Common myeloid progenitor, CD34-positive (primary cell): ENCODE results near the gene PHC2.

Source experiments
- CTCF ChIA-PET: fragments of 350-600 bp; sonication (Branson Sonifier 250); formaldehyde crosslinking; loops from one replicate; lab custom pipeline; 2021; ENCODE audit warnings: antibody characterized with exemption; lab: Charles Lee
- POLR2A ChIA-PET: fragments of 350-600 bp; sonication (Branson Sonifier 250); formaldehyde crosslinking; loops from one replicate; lab custom pipeline; 2021; ENCODE audit warnings: antibody characterized with exemption; lab: Charles Lee
- DNase-seq, 3 donors: peaks; one replicate each; pipeline versions ENCODE4 v3.0.0 to v3.0.0-alpha.2; 2013
- H3K27ac ChIP-seq, 2 experiments: 1 replicate in 1 of 2; 2 replicates in 1 of 2; pipeline ENCODE4 v1.7.0; 2013; ENCODE audit warnings: inconsistent platforms in 2 of 2, low read length in 2 of 2, mild to moderate bottlenecking in 2 of 2, low read depth in 1 of 2, moderate library complexity in 1 of 2; ENCODE audit not compliant: severe bottlenecking in 2 of 2, insufficient read depth in 1 of 2, poor library complexity in 1 of 2
- H3K27me3 ChIP-seq, 5 experiments: replicated peaks in 2 of 5; 1 replicate in 3 of 5; 2 replicates in 2 of 5; pipeline versions ENCODE4 v1.6.1 to v1.7.0; 2013; ENCODE audit warnings: low read length in 4 of 5, mild to moderate bottlenecking in 2 of 5, moderate library complexity in 2 of 5, inconsistent platforms in 1 of 5; ENCODE audit not compliant: insufficient read depth in 5 of 5, control insufficient read depth in 4 of 5
- H3K36me3 ChIP-seq, 4 experiments: 1 replicate in 2 of 4; 2 replicates in 2 of 4; pipeline versions ENCODE4 v1.6.1 to v1.7.0; 2013; ENCODE audit warnings: low read length in 3 of 4, control low read depth in 1 of 4, mild to moderate bottlenecking in 1 of 4; ENCODE audit not compliant: control insufficient read depth in 4 of 4, insufficient read depth in 4 of 4
- H3K4me1 ChIP-seq, 4 experiments: 1 replicate in 3 of 4; 2 replicates in 1 of 4; pipeline versions ENCODE4 v1.6.1 to v1.7.1; 2013; ENCODE audit warnings: low read length in 3 of 4, mild to moderate bottlenecking in 3 of 4, control low read depth in 1 of 4, inconsistent platforms in 1 of 4, moderate library complexity in 1 of 4; ENCODE audit not compliant: control insufficient read depth in 4 of 4, insufficient read depth in 4 of 4; ENCODE audit errors: control extremely low read depth in 1 of 4
- H3K4me3 ChIP-seq, 7 experiments: 1 replicate in 4 of 7; 2 replicates in 3 of 7; pipeline versions ENCODE4 v1.5.1 to v1.7.0; 2013; ENCODE audit warnings: mild to moderate bottlenecking in 7 of 7, low read length in 6 of 7, moderate library complexity in 6 of 7, inconsistent platforms in 2 of 7, low read depth in 2 of 7, control low read depth in 1 of 7; ENCODE audit not compliant: insufficient read depth in 4 of 7, control insufficient read depth in 1 of 7; ENCODE audit errors: extremely low read depth in 1 of 7
- H3K9me3 ChIP-seq, 5 experiments: 1 replicate in 4 of 5; 2 replicates in 1 of 5; pipeline versions ENCODE4 v1.6.1 to v1.7.1; 2013; ENCODE audit warnings: low read length in 4 of 5, mild to moderate bottlenecking in 2 of 5, inconsistent platforms in 1 of 5, low read depth in 1 of 5, moderate library complexity in 1 of 5; ENCODE audit not compliant: control insufficient read depth in 4 of 5, insufficient read depth in 2 of 5; ENCODE audit errors: control extremely low read depth in 1 of 5
- WGBS: methylation state at CpG from one replicate; pipeline ENCODE4 v1.1.5; 2013; ENCODE audit not compliant: insufficient coverage; 5-methylcytosine and 5-hydroxymethylcytosine counted together

PHC2 gene

DNA sequence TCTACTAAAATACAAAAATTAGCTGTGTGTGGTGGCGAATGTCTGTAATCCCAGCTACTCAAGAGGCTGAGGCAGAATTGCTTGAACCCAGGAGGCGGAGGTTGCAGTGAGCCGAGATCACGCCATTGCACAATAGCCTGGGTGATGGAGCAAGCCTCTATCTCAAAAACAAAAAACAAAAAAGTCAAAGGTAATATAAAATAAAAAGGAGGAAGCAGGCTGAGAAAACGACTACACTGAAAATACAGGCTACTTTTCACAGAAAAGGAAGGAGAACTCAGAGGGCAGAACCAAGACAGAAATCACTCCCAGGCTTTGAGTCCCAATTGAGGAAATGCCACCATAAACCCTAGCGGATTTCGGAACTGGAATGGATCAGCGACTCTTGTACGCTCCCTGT is 104.1 kb downstream of the PHC2 start:
- Histone ChIP-seq H3K4me1 (peaks cover 0 to 3% (median 0%) of the 10 kb centered on the region in 4 experiments), H3K27ac (no peak overlapping the region), H3K4me3 (no peak overlapping the region), H3K9me3 (no peaks in the 10 kb centered on the region), H3K27me3 (no peaks in the 10 kb centered on the region), H3K36me3 (peaks cover 53 to 90% (median 74%) of the 10 kb centered on the region in 4 experiments)
- 85% methylated on average over 2 of the region's 9 CpGs for WGBS
- ChIA-PET POLR2A (no interaction called here), CTCF (no interaction called here)
- no peak for DNase-seq

DNA sequence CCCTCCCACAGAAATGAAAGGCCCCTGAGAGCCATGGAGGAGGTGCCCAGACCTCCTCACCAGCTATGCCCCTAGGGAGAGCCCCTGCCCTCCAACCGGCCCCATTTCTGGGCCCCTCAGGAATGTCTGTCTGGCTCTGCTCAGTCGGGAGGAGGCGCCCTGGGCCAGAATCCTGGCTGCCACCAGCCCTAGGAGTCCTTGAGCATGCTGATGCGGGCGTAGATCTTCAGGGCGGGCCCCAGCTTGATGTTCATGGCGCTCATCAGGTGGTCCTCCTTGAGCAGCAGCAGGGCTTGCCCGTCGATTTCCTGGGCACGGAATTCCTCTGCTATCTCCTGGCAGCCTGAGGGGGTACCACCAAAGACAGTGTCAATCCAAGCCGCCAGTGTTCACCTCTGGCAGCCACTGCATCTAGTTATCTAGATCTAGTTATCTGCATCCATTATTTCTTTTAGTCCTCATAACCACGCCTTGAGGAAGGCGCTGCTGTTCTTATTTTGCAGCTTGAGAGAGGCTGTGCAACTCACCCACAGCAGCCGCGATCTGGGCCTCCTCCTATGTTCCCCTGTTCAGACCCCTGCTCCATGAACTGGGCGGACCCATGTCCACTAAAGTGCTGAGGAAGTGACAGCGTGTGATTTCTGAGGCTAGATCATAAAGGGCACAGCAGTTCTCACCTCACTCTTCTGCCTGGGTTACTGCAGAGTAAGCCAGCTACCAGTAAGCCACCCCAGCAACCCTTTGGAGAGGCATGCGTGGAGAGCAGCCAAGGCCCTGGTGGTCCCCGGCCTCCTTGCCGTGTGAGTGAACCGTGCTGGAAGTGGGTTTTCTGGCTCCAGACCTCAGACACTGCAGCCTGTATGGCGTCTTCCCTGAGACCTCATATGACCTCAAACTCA is 106.0 kb downstream of the PHC2 start:
- Histone ChIP-seq H3K36me3 (peaks cover 41 to 72% (median 60%) of the 10 kb centered on the region in 4 experiments), H3K27ac (no peak overlapping the region), H3K9me3 (no peaks in the 10 kb centered on the region), H3K4me3 (no peak overlapping the region), H3K27me3 (no peaks in the 10 kb centered on the region), H3K4me1 (peaks cover 0 to 3% (median 0%) of the 10 kb centered on the region in 4 experiments)
- ChIA-PET POLR2A (no interaction called here), CTCF (interaction anchor here (2.3 kb wide), 1 partner anchor 29 kb away, joined by 7 read pairs; no protein-coding TSS in a partner anchor)
- DNase-seq, result no peak
- WGBS, result 94% methylated on average over 21 of the region's 22 CpGs

DNA sequence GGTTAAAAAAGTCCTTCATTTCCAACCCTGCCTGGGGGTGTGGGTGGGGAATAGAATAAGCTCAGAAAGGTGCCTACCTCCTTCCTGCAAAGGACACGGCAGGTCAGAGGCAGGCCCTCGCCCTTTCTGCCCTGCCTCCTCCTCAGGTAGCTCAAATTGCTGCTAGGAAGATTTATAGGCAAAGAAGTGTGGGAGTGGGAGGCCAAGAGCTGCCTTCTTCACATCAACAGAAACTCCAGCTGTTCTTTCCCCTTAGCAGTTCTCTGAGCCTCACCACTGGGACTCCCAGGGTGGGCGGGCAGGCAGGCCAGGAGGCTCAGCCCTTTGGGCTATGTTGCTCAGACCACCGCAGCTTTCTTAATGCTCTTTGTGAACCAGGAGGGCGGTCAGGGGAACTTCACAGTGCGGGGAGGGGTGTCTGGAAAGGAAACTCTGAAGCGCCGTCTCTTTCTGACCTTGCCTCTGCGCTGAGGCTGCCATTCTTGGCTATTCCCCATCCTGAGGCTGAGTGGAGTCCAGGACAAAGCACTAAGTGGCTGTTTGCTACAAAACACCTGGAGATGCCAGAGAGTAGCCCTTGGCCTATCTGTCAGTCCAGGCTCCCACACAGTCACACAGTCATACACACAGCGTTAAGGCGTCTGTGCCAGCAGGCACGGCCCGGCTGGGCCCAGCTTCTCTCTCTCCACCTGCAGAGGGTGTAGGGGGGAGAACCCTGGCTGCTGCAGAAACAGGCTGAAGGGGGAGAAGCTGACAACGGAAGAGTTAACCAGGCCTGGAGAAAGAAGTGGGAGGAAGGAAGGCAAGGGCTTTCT is 107.0 kb downstream of the PHC2 start:
- CTCF ChIA-PET, result interaction anchor here (1.0 to 2.3 kb wide), 3 partner anchors 26 to 41 kb away, joined by 3 to 7 read pairs (median 4); no protein-coding TSS in a partner anchor
- Histone ChIP-seq H3K36me3 (peaks cover 35 to 61% (median 50%) of the 10 kb centered on the region in 4 experiments), H3K4me1 (peaks cover 0 to 3% (median 0%) of the 10 kb centered on the region in 4 experiments), H3K4me3 (no peak overlapping the region), H3K9me3 (no peaks in the 10 kb centered on the region), H3K27ac (no peak overlapping the region), H3K27me3 (no peaks in the 10 kb centered on the region)
- DNase-seq, result no peak
- WGBS, result 90% methylated on average over 8 of the region's 14 CpGs
- POLR2A ChIA-PET, result interaction anchor here (0.5 kb wide), 1 partner anchor 45 kb away, joined by 3 read pairs; no protein-coding TSS in a partner anchor

DNA sequence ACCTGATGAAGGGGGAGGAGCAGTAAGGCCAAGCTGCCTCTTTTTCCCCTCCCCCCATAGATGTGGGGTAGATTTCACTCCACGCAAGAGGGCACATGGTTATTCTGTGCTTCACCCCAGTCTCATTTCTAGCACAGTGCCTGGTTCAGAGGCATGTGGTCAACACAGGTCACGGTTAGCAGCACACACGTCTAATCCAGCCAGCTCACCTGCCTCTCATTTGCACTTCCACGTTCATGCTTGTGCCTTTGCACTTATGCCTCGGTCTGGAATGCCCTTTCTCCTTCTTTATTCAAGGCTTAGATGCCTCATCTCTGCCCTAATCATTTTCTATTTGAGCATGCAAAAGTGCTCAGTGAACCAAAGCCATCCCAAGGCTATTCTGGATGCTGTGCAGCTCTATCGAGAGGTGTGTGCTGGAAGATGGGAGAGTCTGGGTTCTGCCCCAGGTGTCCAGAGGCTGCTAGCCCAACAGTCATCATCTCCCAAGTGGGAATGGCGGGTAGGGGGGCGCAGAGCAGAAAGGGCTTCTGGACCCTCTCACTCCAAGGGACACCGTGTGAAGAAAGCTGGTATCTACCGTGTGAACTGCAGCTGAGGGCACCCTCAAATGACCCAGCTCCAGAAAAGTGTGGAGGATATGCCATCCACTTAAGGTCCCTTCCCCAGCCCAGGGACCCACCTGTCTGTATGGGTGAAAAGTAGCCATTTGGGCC is 107.9 kb downstream of the PHC2 start:
- CTCF ChIA-PET, result interaction anchor here (1.0 to 2.3 kb wide), 3 partner anchors 25 to 42 kb away, joined by 3 to 7 read pairs (median 4); no protein-coding TSS in a partner anchor

DNA sequence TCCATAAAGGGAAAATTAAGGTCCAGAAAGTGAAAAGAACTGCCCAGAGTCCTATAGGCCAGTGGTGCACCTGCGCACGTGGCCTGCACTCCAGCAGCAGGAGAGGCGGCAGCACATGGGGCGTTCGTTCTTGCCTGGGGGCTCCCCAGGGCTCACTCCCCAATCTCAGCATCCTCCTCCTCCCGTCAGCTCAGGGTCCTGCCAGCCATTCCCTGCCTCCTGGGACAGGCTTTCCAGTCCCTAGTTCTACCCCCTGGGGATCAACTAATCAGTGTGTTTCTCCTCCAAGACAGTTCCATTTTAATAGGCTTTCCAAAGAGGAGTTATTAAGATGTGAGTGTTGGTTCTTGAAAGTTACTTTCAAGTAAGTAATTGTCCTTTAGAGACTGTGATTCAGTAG is 108.8 kb downstream of the PHC2 start:
- WGBS, result 96% methylated on average over 4 of the region's 6 CpGs
- peaks cover 21 to 44% (median 38%) of the 10 kb centered on the region in 4 experiments for H3K36me3 ChIP-seq
- no peak overlapping the region for H3K27ac ChIP-seq
- H3K27me3 ChIP-seq, result no peaks in the 10 kb centered on the region
- CTCF ChIA-PET, result no interaction called here
- H3K4me3 ChIP-seq, result no peak overlapping the region
- DNase-seq, result no peak
- peaks cover 0 to under 1% (median 0%) of the 10 kb centered on the region in 4 experiments for H3K4me1 ChIP-seq
- no peaks in the 10 kb centered on the region for H3K9me3 ChIP-seq
- POLR2A ChIA-PET, result no interaction called here

More for the DNA sequence above, 107.9 kb downstream of the PHC2 start:
- H3K36me3 ChIP-seq, result peaks cover 29 to 53% (median 44%) of the 10 kb centered on the region in 4 experiments
- no peaks in the 10 kb centered on the region for H3K4me1 ChIP-seq
- WGBS, result 95% methylated on average over 9 of the region's 10 CpGs
- no peak for DNase-seq
- POLR2A ChIA-PET, result interaction anchor here (0.5 kb wide), 1 partner anchor 44 kb away, joined by 3 read pairs; no protein-coding TSS in a partner anchor
- H3K9me3 ChIP-seq, result no peaks in the 10 kb centered on the region
- no peak overlapping the region for H3K27ac ChIP-seq
- H3K4me3 ChIP-seq, result no peak overlapping the region
- H3K27me3 ChIP-seq, result no peaks in the 10 kb centered on the region

- Histone ChIP-seq H3K27me3 (no peaks in the 10 kb centered on the region), H3K9me3 (no peaks in the 10 kb centered on the region), H3K4me3 (no peak overlapping the region), H3K36me3 (peaks cover 17 to 36% (median 30%) of the 10 kb centered on the region in 4 experiments), H3K27ac (no peak overlapping the region), H3K4me1 (peaks cover 0 to 4% (median 0%) of the 10 kb centered on the region in 4 experiments)
- POLR2A ChIA-PET, result no interaction called here
- CTCF ChIA-PET, result interaction anchor here (1.1 to 1.9 kb wide), 4 partner anchors 9 to 25 kb away, joined by 3 to 10 read pairs (median 4); no protein-coding TSS in a partner anchor
- WGBS, result 91% methylated on average over 4 of the region's 5 CpGs
- no peak for DNase-seq
These were observed 109.7 kb downstream of the PHC2 start for GRCh38 chr1:33321178-33321577.
